ENCODE data around the gene BUD31.

DNA sequence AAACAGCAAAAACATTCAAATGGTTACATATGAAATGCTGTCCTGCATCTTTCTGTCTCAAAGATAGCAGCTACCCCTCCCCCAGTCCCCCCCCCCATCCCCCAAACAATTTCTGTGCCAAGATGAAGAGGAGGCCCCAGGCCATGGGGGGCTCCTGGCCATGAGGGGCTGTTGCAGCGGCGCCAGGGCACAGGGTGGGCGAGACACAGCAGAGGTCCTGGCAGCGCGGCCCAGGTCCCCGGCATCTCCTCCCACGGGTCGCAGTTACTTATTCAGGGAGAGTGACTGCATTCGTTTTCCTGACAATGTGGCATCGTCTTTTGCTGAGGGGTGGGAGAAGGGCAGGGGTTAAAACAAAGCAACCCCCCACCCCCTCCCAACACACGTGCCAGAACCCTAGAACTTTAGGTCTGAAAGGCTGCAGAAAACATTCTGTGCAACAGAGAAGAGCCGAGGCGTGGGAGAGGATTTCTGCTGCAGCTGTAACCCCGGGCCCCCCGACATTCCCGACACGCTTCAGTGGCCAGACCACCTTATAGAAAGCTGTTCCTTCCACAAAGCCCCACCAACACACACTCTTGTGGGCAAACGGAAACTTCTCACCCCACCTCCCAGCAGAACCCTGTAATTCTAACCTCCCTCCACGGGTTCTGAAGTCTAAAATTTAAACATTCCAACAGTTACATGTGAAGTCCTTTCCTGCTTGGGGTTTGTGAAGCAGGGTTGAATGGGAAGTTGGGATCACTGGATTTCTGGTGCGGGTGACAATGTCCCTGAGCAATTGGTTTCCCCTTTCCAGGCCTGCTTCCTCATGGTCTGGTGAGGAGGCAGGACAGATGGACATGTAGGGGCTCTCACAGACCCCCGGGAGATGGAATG, 12.1 kb upstream of the BUD31 start:
- TF ChIP-seq, protein P1, sequence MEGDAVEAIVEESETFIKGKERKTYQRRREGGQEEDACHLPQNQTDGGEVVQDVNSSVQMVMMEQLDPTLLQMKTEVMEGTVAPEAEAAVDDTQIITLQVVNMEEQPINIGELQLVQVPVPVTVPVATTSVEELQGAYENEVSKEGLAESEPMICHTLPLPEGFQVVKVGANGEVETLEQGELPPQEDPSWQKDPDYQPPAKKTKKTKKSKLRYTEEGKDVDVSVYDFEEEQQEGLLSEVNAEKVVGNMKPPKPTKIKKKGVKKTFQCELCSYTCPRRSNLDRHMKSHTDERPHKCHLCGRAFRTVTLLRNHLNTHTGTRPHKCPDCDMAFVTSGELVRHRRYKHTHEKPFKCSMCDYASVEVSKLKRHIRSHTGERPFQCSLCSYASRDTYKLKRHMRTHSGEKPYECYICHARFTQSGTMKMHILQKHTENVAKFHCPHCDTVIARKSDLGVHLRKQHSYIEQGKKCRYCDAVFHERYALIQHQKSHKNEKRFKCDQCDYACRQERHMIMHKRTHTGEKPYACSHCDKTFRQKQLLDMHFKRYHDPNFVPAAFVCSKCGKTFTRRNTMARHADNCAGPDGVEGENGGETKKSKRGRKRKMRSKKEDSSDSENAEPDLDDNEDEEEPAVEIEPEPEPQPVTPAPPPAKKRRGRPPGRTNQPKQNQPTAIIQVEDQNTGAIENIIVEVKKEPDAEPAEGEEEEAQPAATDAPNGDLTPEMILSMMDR (IDR thresholded peaks at IDR 0.05; ENCODE audit: control extremely low read depth in 1 of 3, insufficient read depth in 1 of 3, low read depth in 1 of 3, low read length in 3 of 3), result no peak
- no peak for TF ChIP-seq CBX5 (IDR thresholded peaks at IDR 0.05; ENCODE audit: low read depth, low read length)
- TF ChIP-seq ZNF274 (IDR thresholded peaks at IDR 0.05; ENCODE audit: borderline replicate concordance, extremely low read depth, low read length), result no peak
- no peak for TF ChIP-seq TBP (IDR thresholded peaks at IDR 0.05; ENCODE audit: low read depth, low read length)
